Type B pancreatic cell (in vitro differentiated cells): ENCODE measurements around the gene ARHGAP33. TPM values are rescaled to one million over a fixed set of nuclear protein-coding genes. Genes with fewer than 3 reads are reported as not detected.

Experiments
- DNase-seq: peaks from one replicate; pipeline ENCODE4 v3.0.0; 2021; ENCODE audit warnings: mixed read lengths; ENCODE audit not compliant: unreplicated experiment; ENCODE audit errors: extremely low spot score
- H3K27ac Mint-ChIP-seq: 2 replicates; pipeline ENCODE4 v1.8.0; 2021; ENCODE audit warnings: mild to moderate bottlenecking, mixed read lengths
- H3K27me3 Mint-ChIP-seq: 2 replicates; pipeline ENCODE4 v1.8.0; 2021; ENCODE audit warnings: mixed read lengths
- H3K36me3 Mint-ChIP-seq: 2 replicates; pipeline ENCODE4 v1.8.0; 2021; ENCODE audit warnings: mixed read lengths
- H3K4me1 Mint-ChIP-seq: one replicate; pipeline ENCODE4 v1.8.0; 2021; ENCODE audit warnings: mixed read lengths; ENCODE audit not compliant: unreplicated experiment
- H3K4me3 Mint-ChIP-seq: 2 replicates; pipeline ENCODE4 v1.8.0; 2021; ENCODE audit warnings: mild to moderate bottlenecking, mixed read lengths
- H3K9me3 Mint-ChIP-seq: 2 replicates; pipeline ENCODE4 v1.8.0; 2021; ENCODE audit warnings: mixed read lengths
- total RNA-seq: library from RNA; stranded (reverse); gene quantifications from 2 replicates; pipeline ENCODE4 v1.2.1, GENCODE V29; 2021; ENCODE audit warnings: low replicate concordance
- TF ChIP-seq, protein P1 (sequence below): fragments of 200-600 bp; sonication (generic); conservative IDR thresholded peaks from 2 replicates; pipeline ENCODE4 v1.5.0; 2021; ENCODE audit warnings: antibody characterized with exemption, mild to moderate bottlenecking

Gene ARHGAP33
- total RNA-seq, 1 donor from 2014 or later = 71.8 TPM

DNA sequence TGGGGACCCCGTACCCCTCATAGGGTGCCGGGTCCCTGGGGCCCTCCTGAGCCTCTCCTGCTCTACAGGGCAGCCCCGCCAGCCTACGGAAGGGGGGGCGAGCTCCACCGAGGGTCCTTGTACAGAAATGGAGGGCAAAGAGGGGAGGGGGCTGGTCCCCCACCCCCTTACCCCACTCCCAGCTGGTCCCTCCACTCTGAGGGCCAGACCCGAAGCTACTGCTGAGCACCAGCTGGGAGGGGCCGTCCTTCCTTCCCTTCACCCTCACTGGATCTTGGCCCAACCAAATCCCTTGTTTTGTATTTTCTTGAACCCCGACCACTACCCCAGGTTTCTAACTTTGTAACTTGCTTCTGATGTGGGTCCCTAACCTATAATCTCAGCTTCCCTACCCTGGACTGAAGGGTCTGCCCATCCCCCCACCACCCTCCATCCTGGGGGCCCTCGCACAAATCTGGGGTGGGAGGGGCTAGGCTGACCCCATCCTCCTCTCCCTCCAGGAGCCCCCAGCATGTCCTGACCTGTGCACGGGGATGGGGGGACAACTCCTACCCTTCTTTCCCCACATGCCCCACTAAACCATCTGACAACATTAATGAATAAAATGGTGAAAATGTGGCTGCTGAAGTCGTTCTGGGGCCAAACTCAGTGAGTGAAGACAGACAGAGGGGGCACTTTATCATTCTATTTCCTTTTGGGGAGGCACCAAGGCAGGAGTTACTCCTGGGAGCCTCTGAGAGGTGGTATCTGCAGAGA, 13.0 kb downstream of the ARHGAP33 start:
- Mint-ChIP-seq H3K4me3 (no peak overlapping the region), H3K27ac (no peak overlapping the region), H3K36me3 (no peaks in the 10 kb centered on the region), H3K27me3 (no peaks in the 10 kb centered on the region), H3K9me3 (no peaks in the 10 kb centered on the region), H3K4me1 (no peaks in the 10 kb centered on the region)
- TF ChIP-seq, protein P1, sequence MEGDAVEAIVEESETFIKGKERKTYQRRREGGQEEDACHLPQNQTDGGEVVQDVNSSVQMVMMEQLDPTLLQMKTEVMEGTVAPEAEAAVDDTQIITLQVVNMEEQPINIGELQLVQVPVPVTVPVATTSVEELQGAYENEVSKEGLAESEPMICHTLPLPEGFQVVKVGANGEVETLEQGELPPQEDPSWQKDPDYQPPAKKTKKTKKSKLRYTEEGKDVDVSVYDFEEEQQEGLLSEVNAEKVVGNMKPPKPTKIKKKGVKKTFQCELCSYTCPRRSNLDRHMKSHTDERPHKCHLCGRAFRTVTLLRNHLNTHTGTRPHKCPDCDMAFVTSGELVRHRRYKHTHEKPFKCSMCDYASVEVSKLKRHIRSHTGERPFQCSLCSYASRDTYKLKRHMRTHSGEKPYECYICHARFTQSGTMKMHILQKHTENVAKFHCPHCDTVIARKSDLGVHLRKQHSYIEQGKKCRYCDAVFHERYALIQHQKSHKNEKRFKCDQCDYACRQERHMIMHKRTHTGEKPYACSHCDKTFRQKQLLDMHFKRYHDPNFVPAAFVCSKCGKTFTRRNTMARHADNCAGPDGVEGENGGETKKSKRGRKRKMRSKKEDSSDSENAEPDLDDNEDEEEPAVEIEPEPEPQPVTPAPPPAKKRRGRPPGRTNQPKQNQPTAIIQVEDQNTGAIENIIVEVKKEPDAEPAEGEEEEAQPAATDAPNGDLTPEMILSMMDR = no peak
- DNase-seq = no peak

DNA sequence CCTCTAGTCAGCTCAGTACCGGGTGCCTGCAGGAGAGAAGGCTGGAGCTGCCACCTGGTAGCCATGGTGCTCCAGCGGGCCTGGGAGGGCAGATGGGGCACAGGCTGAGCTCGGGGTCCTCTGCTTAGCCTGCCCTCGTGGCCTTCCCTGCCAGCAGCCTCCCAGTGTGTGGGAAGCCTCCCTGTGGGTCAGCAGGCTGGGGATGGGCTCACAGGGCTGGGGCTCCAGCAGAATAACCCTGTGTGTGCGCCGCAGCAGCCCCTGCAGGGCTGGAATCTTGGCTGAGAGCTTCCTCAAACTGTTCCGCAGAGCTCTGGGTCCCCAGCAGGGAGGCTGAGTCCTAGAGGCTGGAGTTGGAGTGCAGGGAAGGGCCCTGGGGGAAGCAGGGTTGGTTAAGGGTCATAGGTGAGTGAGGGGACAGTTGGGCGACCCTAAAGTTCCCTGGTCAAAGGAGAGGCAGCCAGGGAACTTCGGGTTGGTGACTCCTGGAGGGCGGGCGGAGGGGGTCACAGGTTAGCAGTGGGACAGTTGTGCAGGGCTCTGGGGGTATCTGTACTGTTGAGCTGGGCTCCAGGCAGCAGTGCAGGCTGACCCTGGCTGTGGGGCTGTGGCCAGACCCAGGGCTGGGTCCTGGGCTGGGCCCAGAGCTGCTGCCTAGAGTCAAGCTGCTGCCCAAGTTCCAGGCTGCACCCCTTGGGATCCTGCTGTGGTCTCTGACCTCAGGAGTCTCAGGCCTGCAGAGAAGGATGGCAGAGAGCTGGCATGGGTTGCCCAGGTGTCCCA, 14.0 kb downstream of the ARHGAP33 start:
- TF ChIP-seq, protein P1 = no peak
- Mint-ChIP-seq H3K36me3 (no peaks in the 10 kb centered on the region), H3K27me3 (peaks cover 5% of the 10 kb centered on the region), H3K4me3 (no peak overlapping the region), H3K27ac (no peak overlapping the region), H3K9me3 (no peaks in the 10 kb centered on the region), H3K4me1 (no peaks in the 10 kb centered on the region)
- no peak for DNase-seq

DNA sequence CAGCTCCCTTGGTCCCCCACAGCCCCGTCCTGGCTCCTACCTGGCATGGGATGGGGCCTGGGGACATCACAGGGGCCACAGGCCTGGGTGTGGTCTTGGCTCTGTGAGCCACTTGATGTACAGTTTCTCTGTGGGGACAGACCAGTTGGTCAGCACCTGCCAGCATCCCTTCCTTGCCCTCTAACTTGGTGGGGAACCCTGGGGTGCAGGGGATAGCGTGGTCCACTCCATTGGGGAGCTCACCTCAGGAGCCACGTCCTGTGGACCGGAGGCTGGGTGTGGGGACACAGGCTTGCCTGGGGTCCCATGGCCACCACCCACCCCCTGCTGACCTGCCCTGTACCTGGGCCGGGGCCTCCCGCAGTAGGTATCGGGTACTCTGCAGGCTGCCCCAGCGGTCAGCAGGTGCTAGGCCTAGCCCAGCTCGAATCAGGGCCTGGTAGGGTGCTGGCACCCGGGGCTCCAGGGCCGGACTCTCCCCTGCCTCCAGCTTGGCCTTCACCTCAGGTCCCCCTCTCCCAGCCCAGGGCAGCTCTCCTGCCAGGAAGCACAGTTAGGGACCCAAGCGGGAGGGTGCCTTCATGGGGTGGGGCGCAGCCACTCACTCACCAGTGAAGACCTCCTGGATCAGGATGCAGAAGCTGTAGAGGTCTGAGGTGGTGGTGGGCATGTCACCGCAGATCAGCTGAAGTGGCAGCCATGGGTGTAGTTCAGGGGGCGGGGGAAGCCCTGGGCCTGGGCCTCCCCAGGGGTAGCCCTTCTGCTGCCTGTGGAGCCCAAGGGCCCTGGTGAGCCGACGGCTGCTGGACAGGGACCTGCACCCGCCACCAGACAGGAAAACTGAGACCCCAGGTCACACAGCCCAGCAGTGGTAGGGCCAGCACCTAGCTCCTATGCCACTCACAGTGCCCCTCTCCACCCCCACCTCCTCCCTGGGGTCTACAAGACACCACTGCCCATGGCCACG, 14.9 kb downstream of the ARHGAP33 start:
- Mint-ChIP-seq H3K4me3 (no peak overlapping the region), H3K27me3 (peaks cover 7% of the 10 kb centered on the region), H3K36me3 (no peaks in the 10 kb centered on the region), H3K27ac (no peak overlapping the region), H3K9me3 (no peaks in the 10 kb centered on the region), H3K4me1 (no peaks in the 10 kb centered on the region)
- no peak for DNase-seq
- TF ChIP-seq, protein P1 = no peak

DNA sequence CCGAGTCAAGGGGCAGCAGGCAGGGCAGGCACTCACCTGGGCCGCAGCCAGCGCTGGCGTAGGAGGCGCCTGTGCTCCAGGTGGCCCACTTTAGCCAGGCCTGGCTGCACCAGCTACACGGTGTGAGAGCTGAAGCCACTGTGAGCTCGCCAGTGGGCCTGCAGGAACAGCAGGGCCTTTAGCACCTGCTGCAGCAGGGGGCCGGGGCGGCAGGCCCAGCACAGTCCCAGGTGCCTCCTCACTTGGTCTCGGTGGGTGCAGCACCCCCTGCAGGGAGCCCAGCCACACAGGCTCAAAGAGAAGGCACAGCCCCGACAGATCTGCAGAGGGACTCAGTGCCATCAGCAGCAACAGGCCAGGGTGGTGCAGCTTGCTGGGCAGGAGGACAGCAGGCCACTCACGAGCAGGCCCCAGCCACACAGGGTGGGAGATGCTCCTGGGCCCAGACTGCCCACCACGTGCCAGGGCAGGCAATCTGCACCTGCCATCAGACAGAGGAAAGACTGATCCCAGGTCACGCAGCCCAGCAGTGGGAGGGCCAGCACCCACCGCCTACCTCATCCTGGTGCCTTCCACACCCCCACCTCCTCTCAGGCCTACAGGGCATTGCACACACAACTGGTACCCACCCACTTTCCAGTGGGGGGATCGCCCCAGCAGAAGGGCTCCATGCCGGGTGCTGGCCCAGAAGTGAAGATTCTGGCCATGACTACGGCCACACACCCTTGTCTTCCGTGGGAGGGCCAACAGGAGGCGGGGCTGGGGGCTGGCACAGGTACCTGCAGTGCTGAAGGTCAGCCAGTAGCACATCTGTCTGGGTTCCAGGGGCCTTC, 15.8 kb downstream of the ARHGAP33 start:
- no peak for DNase-seq
- Mint-ChIP-seq H3K36me3 (no peaks in the 10 kb centered on the region), H3K4me1 (no peaks in the 10 kb centered on the region), H3K27me3 (peaks cover 13% of the 10 kb centered on the region), H3K4me3 (no peak overlapping the region), H3K27ac (no peak overlapping the region), H3K9me3 (no peaks in the 10 kb centered on the region)
- TF ChIP-seq, protein P1 = peak; percentile 17

DNA sequence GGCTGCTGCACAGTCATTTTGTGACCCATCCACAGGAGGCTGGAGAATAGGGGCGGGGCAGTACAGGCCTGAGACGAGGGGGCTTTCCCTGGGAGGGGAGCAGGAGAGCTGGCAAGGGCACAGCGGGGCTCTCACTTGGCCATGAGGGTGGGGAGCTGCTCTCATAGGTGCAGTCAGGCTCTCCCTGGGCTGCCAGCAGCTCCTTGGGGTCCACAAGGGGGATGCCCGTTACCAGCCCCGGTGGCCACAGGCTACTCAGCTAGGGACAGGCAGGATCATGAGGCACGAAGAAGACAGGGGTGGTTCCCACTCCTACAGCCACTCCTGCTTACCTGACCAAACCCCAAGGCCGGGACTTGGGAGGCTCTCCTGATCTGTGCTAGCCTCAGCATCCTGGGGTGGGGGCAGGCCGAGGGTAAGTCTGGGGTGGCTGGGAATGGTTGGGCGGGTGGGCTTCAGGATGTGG, 16.5 kb downstream of the ARHGAP33 start:
- TF ChIP-seq, protein P1 = no peak
- Mint-ChIP-seq H3K9me3 (no peaks in the 10 kb centered on the region), H3K27ac (no peak overlapping the region), H3K27me3 (peaks cover 20% of the 10 kb centered on the region), H3K36me3 (no peaks in the 10 kb centered on the region), H3K4me3 (no peak overlapping the region), H3K4me1 (no peaks in the 10 kb centered on the region)
- DNase-seq = no peak
